ENCODE measurements around the gene RHOBTB1. TPM values are rescaled to one million over a fixed set of nuclear protein-coding genes. Genes with fewer than 3 reads are reported as not detected.

The RHOBTB1 gene
- total and polyA plus RNA-seq, 4 donors, result 2.7 to 11.8 (median 4.9) TPM

DNA sequence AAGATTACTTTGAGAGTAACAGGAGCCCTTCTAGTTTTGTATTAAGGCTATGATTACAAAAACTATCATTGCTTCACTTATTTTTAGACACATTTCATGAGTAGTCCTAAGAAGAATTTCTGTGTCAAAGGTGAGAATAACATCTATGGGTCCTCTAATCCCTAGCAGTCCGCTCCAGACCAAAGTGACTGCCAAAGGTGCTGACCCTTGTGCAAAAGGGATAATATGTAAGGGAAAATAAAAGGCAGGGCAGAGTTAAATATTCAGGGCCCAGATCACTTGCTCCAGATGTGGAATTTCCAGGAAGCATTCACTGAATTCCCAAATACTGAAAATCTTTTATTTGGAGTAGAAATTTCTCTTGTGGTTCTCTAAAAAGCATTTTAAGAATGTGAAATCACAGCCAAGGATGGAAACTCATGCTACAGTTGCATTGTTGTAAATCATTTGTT lies 29.3 kb downstream of the RHOBTB1 start:
- Histone ChIP-seq H3K9ac (ENCODE audit: low read depth in 1 of 2, low read length in 2 of 2) (no peak overlapping the region), H3K4me3 (ENCODE audit: low read depth in 1 of 3, low read length in 3 of 3) (no peak overlapping the region), H3K27me3 (ENCODE audit: control insufficient read depth in 4 of 4, insufficient read depth in 4 of 4, low read length in 3 of 4) (no peaks in the 10 kb centered on the region), H3K36me3 (ENCODE audit: control insufficient read depth in 4 of 4, insufficient read depth in 3 of 4, low read depth in 1 of 4, low read length in 3 of 4) (no peaks in the 10 kb centered on the region), H3K27ac (ENCODE audit: low read depth in 1 of 2, low read length in 2 of 2) (no peak overlapping the region), H3K9me3 (ENCODE audit: control insufficient read depth in 4 of 4, low read length in 3 of 4) (no peaks in the 10 kb centered on the region), H3K4me1 (ENCODE audit: control insufficient read depth in 4 of 4, insufficient read depth in 4 of 4, low read length in 3 of 4) (no peaks in the 10 kb centered on the region)
- DNase-seq (ENCODE audit: low spot score), result no peak
- TF ChIP-seq FOXA2 (IDR thresholded peaks at IDR 0.05), result no peak
- TF ChIP-seq RXRA (IDR thresholded peaks at IDR 0.05), result peak; percentile 14 to 16
- TF ChIP-seq, protein P1, sequence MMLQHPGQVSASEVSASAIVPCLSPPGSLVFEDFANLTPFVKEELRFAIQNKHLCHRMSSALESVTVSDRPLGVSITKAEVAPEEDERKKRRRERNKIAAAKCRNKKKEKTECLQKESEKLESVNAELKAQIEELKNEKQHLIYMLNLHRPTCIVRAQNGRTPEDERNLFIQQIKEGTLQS (IDR thresholded peaks at IDR 0.05), result no peak
- no peak for TF ChIP-seq GABPA (IDR thresholded peaks at IDR 0.05 in 1 of 2, conservative IDR thresholded peaks at IDR 0.05 in 1 of 2)
- no peak for TF ChIP-seq JUND (IDR thresholded peaks at IDR 0.05)
- peak; percentile 99 for TF ChIP-seq NR2F2 (IDR thresholded peaks at IDR 0.05)
- TF ChIP-seq RAD21 (IDR thresholded peaks at IDR 0.05), result no peak
- no peak for TF ChIP-seq HNF4A (conservative IDR thresholded peaks at IDR 0.05)
- TF ChIP-seq SP1 (IDR thresholded peaks at IDR 0.05), result no peak
- TF ChIP-seq, protein P2, sequence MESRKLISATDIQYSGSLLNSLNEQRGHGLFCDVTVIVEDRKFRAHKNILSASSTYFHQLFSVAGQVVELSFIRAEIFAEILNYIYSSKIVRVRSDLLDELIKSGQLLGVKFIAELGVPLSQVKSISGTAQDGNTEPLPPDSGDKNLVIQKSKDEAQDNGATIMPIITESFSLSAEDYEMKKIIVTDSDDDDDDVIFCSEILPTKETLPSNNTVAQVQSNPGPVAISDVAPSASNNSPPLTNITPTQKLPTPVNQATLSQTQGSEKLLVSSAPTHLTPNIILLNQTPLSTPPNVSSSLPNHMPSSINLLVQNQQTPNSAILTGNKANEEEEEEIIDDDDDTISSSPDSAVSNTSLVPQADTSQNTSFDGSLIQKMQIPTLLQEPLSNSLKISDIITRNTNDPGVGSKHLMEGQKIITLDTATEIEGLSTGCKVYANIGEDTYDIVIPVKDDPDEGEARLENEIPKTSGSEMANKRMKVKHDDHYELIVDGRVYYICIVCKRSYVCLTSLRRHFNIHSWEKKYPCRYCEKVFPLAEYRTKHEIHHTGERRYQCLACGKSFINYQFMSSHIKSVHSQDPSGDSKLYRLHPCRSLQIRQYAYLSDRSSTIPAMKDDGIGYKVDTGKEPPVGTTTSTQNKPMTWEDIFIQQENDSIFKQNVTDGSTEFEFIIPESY (IDR thresholded peaks at IDR 0.05), result no peak
- 10% methylated on average over 1 of the region's 1 CpG for WGBS

DNA sequence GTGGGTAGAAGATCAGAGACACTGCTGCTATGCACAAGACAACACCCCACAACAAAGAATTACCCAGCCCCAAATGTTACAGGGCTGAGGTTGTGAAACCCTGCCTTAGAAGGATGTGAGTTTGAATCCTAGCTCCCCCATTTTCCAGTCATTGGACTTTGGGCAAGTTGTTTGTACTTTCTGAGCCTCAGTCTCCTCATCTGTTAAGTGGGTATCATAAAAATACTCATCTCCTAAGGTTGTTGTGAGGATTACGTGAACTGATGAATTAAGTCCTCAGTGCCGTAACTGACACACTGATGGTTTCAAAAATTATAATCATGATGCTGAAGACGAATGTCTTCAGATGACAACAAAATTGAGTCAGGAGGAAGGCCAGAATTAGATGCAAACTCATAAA lies 30.3 kb downstream of the RHOBTB1 start:
- no peak overlapping the region for H3K4me3 ChIP-seq (ENCODE audit: low read depth in 1 of 3, low read length in 3 of 3)
- no peak overlapping the region for H3K27ac ChIP-seq (ENCODE audit: low read depth in 1 of 2, low read length in 2 of 2)
- 88% methylated on average over 3 of the region's 3 CpGs for WGBS
- TF ChIP-seq YY1 (IDR thresholded peaks at IDR 0.05) (no peak), RXRA (IDR thresholded peaks at IDR 0.05) (no peak), NR2F2 (IDR thresholded peaks at IDR 0.05) (no peak), HNF4G (IDR thresholded peaks at IDR 0.05) (no peak)
- TF ChIP-seq, protein P3, sequence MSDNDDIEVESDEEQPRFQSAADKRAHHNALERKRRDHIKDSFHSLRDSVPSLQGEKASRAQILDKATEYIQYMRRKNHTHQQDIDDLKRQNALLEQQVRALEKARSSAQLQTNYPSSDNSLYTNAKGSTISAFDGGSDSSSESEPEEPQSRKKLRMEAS (IDR thresholded peaks at IDR 0.05), result no peak
- H3K9me3 ChIP-seq (ENCODE audit: control insufficient read depth in 4 of 4, low read length in 3 of 4), result no peaks in the 10 kb centered on the region
- no peaks in the 10 kb centered on the region for H3K27me3 ChIP-seq (ENCODE audit: control insufficient read depth in 4 of 4, insufficient read depth in 4 of 4, low read length in 3 of 4)
- H3K4me1 ChIP-seq (ENCODE audit: control insufficient read depth in 4 of 4, insufficient read depth in 4 of 4, low read length in 3 of 4), result no peaks in the 10 kb centered on the region
- no peak overlapping the region for H3K9ac ChIP-seq (ENCODE audit: low read depth in 1 of 2, low read length in 2 of 2)
- no peak for DNase-seq (ENCODE audit: low spot score)
- no peaks in the 10 kb centered on the region for H3K36me3 ChIP-seq (ENCODE audit: control insufficient read depth in 4 of 4, insufficient read depth in 3 of 4, low read depth in 1 of 4, low read length in 3 of 4)

DNA sequence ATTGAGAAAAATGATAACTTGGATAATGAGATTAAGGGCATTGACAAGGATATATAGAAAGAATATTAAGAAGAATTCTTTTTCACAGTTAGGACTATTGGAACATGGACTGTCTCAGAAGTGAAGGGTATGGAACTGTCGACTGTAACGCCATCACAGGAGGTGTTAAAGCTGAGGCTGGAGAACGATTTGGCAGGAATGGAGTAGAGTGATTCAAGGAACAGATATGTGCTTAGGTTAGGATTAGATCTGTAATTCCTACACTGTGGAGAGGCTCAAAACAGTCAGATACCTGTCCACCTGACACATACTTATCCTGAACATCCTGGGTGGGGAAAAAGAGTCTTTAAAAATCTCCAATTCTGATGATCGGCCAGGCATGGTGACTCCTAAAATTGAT lies 30.9 kb downstream of the RHOBTB1 start:
- no peak for TF ChIP-seq SP1 (IDR thresholded peaks at IDR 0.05)
- no peak for TF ChIP-seq HNF4A (conservative IDR thresholded peaks at IDR 0.05)
- no peak for TF ChIP-seq EGR1 (IDR thresholded peaks at IDR 0.05; ENCODE audit: low read depth in 2 of 2)
- TF ChIP-seq YY1 (IDR thresholded peaks at IDR 0.05), result no peak
- no peak for TF ChIP-seq HNF4G (IDR thresholded peaks at IDR 0.05)
- no peak for TF ChIP-seq JUND (IDR thresholded peaks at IDR 0.05)
- no peak for TF ChIP-seq NR2F2 (IDR thresholded peaks at IDR 0.05)
- TF ChIP-seq GABPA (IDR thresholded peaks at IDR 0.05 in 1 of 2, conservative IDR thresholded peaks at IDR 0.05 in 1 of 2), result no peak
- no peak for TF ChIP-seq FOXA2 (IDR thresholded peaks at IDR 0.05)
- TF ChIP-seq, protein P2 (IDR thresholded peaks at IDR 0.05), result no peak
- no peak for TF ChIP-seq RAD21 (IDR thresholded peaks at IDR 0.05)
- TF ChIP-seq, protein P3 (IDR thresholded peaks at IDR 0.05), result no peak
- TF ChIP-seq FOXA1 (IDR thresholded peaks at IDR 0.05), result no peak
- Histone ChIP-seq H3K27me3 (ENCODE audit: control insufficient read depth in 4 of 4, insufficient read depth in 4 of 4, low read length in 3 of 4) (no peaks in the 10 kb centered on the region), H3K36me3 (ENCODE audit: control insufficient read depth in 4 of 4, insufficient read depth in 3 of 4, low read depth in 1 of 4, low read length in 3 of 4) (no peaks in the 10 kb centered on the region), H3K27ac (ENCODE audit: low read depth in 1 of 2, low read length in 2 of 2) (no peak overlapping the region), H3K4me1 (ENCODE audit: control insufficient read depth in 4 of 4, insufficient read depth in 4 of 4, low read length in 3 of 4) (no peaks in the 10 kb centered on the region), H3K4me3 (ENCODE audit: low read depth in 1 of 3, low read length in 3 of 3) (no peak overlapping the region), H3K9me3 (ENCODE audit: control insufficient read depth in 4 of 4, low read length in 3 of 4) (no peaks in the 10 kb centered on the region), H3K9ac (ENCODE audit: low read depth in 1 of 2, low read length in 2 of 2) (no peak overlapping the region)
- DNase-seq (ENCODE audit: low spot score), result no peak
- 81% methylated on average over 4 of the region's 4 CpGs for WGBS

Measured in liver (tissue), 9 donors.